ENCODE results near the gene CCDC167. TPM values are rescaled to one million over a fixed set of nuclear protein-coding genes. Genes with fewer than 3 reads are reported as not detected.

CCDC167 gene
- total RNA-seq, 4 donors from 2014 or later: 16.4 to 77.8 (median 41.6) TPM

- Histone ChIP-seq H3K27ac (no peak overlapping the region), H3K4me3 (no peak overlapping the region), H3K9me3 (no peaks in the 10 kb centered on the region), H3K4me1 (peaks cover 12 to 31% (median 23%) of the 10 kb centered on the region in 3 donors), H3K27me3 (peaks cover 0 to 37% (median 0%) of the 10 kb centered on the region in 4 donors), H3K36me3 (no peaks in the 10 kb centered on the region)
- intact Hi-C loops (cut with DNase I): no loop called here
- TF ChIP-seq CTCF (IDR thresholded peaks at IDR 0.05): no peak
- no peak for TF ChIP-seq POLR2A (IDR thresholded peaks at IDR 0.05)
- 93 to 100% methylated on average over 2 to 5 of the region's 5 CpGs for WGBS, 2 donors
- DNase-seq: no peak
These were observed 19.8 kb upstream of the CCDC167 start for GRCh38 chr6:37519461-37519860.

DNA sequence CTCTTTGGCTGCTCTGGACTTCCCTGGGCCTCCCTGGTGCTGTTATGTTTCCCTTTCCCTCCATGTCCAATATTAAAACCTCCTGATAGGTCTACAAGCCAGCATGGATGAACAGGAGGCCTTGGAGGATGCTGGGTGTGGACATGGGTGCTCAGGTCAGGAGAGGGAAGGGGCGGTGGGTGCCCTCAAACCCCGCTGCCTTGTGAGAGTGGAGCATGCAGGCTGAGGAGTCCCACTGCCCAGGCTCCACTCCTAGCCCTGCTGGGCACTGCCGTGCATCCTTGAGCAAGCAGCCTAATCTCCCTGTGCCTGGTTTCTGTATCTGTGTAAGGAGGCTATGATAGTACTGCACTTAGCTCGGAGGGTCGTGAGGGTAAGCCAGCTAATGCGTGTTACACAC, 18.4 kb upstream of the CCDC167 start:
- intact Hi-C loops (cut with DNase I): no loop called here
- WGBS, 2 donors: 84 to 88% methylated on average over 3 to 4 of the region's 6 CpGs
- H3K4me3 ChIP-seq: no peak overlapping the region
- peaks cover 12 to 37% (median 25%) of the 10 kb centered on the region in 3 donors for H3K4me1 ChIP-seq
- no peaks in the 10 kb centered on the region for H3K36me3 ChIP-seq
- H3K27me3 ChIP-seq: peaks cover 0 to 51% (median 0%) of the 10 kb centered on the region in 4 donors
- no peak overlapping the region for H3K27ac ChIP-seq
- H3K9me3 ChIP-seq: no peaks in the 10 kb centered on the region
- DNase-seq: no peak
- TF ChIP-seq POLR2A (IDR thresholded peaks at IDR 0.05) (no peak), CTCF (IDR thresholded peaks at IDR 0.05) (no peak)

DNA sequence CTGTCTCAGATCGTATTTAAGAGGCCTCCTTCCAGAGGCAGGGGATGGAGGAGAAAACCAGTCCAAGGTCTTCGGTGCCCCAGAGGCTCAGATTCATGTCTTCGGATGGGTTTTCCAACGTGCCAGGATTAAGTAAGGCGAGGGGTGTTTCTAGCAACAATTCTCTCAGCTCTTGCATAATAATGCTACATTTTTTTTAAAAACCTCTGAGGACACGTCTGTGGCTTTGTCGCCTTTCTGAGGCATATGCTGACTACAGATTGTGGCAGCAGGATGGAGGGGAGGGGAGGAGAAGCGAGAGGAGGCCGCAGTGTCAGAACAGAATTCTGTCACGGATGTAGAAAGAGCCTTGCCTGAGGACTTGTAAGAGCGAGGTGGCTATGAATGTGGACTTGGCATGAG, 17.7 kb upstream of the CCDC167 start:
- H3K4me3 ChIP-seq: peak overlapping the region in 1 of 4 donors; percentile 17
- WGBS, 2 donors: 29 to 43% methylated on average over 8 to 11 of the region's 11 CpGs
- DNase-seq: no peak
- TF ChIP-seq POLR2A (IDR thresholded peaks at IDR 0.05) (peak in 1 of 4 donors; percentile 17), CTCF (IDR thresholded peaks at IDR 0.05) (no peak)
- no peaks in the 10 kb centered on the region for H3K9me3 ChIP-seq
- H3K27ac ChIP-seq: peak overlapping the region in 1 of 4 donors; percentile 58
- H3K36me3 ChIP-seq: no peaks in the 10 kb centered on the region
- H3K27me3 ChIP-seq: peaks cover 0 to 56% (median 0%) of the 10 kb centered on the region in 4 donors
- H3K4me1 ChIP-seq: peaks cover 12 to 42% (median 25%) of the 10 kb centered on the region in 3 donors
- intact Hi-C loops (cut with DNase I): no loop called here

GRCh38 chr6:37516920-37517405, 17.3 kb upstream of the CCDC167 start:
- Histone ChIP-seq H3K4me1 (peaks cover 12 to 42% (median 25%) of the 10 kb centered on the region in 3 donors), H3K4me3 (peak overlapping the region in 1 of 4 donors; percentile 17), H3K27ac (peak overlapping the region; percentile 3 to 67 (median 44)), H3K9me3 (no peaks in the 10 kb centered on the region), H3K27me3 (peaks cover 0 to 56% (median 0%) of the 10 kb centered on the region in 4 donors), H3K36me3 (no peaks in the 10 kb centered on the region)
- no peak for DNase-seq
- WGBS, 2 donors: 23 to 29% methylated on average over 9 of the region's 16 CpGs
- TF ChIP-seq POLR2A (IDR thresholded peaks at IDR 0.05) (no peak), CTCF (IDR thresholded peaks at IDR 0.05) (no peak)
- intact Hi-C loops (cut with DNase I): no loop called here

DNA sequence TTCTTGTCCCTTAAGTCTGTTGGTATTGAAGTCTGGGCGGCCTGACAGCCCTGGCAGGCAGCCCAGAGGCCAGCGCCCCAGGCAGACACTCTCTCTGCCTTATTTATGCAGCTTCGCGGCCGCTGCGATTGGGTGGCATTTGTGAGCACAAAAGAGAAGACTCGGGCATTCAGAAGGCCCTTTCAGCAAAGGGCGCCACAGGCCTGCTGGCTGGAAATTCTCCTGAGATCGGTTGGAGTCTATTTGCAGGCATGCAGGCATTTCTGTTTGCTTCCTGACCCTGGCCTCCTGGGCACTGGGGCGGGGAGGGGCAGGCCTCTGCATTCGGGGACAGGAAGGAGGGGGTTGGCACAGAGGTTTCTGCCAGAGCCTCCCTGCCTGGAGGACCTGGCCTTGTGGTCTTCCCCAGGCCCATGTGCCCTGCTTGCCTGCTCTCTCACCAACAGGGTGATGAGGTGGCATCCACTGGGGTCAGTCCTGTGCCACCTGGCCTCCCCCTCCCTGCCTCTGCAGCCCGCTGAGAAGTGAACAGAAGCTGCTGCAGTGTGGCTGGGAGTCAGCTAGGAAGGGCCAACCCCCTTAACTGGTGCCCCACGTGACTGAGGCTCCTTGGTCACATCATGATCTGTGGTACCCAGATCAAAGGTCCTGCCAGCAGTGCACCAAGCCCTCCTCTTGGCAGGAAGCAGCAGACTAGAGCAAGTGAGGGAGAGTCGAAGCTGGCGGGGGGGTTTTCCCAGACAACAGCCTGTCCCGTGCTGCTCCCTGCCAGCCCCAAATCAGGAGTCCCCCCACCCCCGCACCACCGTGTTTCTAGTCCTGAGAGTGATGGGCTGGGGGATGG, 16.6 kb upstream of the CCDC167 start:
- TF ChIP-seq POLR2A (IDR thresholded peaks at IDR 0.05) (peak in 1 of 4 donors; percentile 41), CTCF (IDR thresholded peaks at IDR 0.05) (no peak)
- DNase-seq: no peak
- WGBS, 2 donors: 13 to 17% methylated on average over 9 to 10 of the region's 18 CpGs
- no peaks in the 10 kb centered on the region for H3K36me3 ChIP-seq
- H3K4me1 ChIP-seq: peaks cover 12 to 42% (median 25%) of the 10 kb centered on the region in 3 donors
- intact Hi-C loops (cut with DNase I): no loop called here
- H3K27me3 ChIP-seq: peaks cover 0 to 57% (median 0%) of the 10 kb centered on the region in 4 donors
- peak overlapping the region; percentile 6 to 67 (median 48) for H3K27ac ChIP-seq
- H3K9me3 ChIP-seq: no peaks in the 10 kb centered on the region
- peak overlapping the region in 2 of 4 donors; percentile 9 to 40 for H3K4me3 ChIP-seq

All from esophagus squamous epithelium (tissue), 5 donors.